HG03045 (cell line): ENCODE measurements around the gene TNS3.

Source experiments
- ATAC-seq: cut with Tn5 transposase; IDR thresholded peaks from one replicate; pipeline ENCODE4 v1.9.1; 2021; ENCODE audit warnings: mild to moderate bottlenecking, moderate library complexity; ENCODE audit not compliant: unreplicated experiment

The TNS3 gene

DNA sequence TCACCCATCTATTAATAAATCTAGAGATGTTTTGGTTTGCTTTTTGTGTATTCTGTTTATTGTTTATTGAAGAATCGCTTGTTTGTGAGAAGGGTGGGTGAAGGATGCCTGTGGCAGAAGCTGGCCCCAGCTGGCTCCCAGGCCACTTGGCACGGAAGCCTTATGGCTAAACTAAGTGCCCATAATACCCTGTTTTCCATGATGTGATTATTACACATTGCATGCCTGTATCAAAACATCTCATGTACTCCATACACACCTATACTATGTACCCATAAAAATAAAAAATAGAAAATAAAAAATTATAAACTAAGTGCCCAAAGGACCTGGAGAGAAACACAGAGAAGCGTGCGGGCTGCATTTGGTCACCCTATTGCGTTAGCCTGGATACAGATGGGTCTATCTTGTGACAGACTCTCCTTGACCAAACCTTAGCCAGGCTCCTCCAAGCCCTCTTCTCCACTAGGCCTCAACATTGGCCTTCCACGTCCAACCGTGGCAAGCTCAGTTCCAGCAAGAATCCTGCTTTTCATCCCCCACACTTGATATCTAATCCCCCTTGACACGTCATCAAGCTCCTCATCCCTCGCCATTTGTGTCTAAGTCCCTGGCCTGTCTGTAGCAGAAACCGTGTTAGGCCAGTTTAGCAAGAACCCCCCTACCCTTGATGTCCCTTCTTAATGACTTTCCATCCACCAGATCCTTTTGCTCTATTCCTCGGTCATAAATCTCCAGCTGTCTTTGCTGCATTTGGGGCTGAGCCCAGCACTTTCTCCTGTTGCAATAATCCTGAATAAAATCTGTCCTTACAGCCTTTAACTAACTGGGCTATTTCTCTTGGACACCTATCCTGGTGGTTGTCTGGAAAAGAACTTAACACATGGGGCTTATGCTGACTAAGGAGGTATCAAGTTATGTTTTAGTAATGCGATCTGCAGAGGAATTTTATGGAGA lies 245.2 kb downstream of the TNS3 start:
- no peak for ATAC-seq

DNA sequence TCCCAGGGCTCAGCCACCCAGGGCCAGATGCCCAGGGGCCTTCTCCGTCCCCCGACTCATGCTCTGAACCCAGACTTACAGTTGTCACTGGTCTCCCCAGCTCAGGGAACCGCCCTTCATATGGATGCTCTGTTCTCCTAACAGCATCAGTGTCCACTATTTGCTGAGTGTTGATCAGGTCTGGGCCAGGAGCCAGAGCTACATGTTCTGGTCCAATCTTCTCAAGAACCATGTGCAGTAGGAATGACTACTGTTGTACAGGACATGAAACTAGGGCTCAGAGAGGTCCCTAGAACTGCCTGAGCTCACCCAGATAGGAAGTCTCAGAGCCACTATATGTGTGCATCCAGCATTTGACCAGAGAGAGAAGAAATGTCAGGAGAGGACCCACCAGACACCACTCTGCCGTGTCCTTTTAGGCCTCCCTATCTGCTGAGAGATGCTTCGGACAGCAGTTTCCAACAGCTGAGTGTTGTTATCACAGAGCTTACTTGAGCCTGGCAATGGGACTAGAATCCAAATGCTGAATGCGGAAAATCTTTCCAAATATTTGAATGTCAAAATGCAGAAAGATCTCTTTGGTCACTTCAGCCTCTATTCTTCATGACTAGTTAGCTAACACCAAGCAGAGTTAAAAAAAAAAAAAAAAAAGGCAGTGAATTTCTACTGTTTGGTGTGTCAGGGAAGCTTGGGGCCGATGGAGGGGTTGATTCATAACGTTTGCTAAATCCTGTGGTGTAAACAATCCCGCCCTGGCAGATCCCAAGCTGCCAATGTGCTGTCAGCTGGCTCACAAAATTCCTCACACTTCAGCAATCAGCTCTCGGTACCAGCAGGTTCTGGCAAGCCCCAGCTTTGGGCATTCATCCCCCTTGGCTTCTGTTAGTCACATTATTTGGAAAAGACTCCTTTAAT lies 246.1 kb downstream of the TNS3 start:
- ATAC-seq, result no peak

- ATAC-seq, result no peak
Measured at GRCh38 chr7:47335071-47335470, 246.8 kb downstream of the TNS3 start.

- ATAC-seq, result no peak
Measured at GRCh38 chr7:47333959-47334358, 248.0 kb downstream of the TNS3 start.

GRCh38 chr7:47333554-47333887 lies 248.4 kb downstream of the TNS3 start:
- no peak for ATAC-seq

DNA sequence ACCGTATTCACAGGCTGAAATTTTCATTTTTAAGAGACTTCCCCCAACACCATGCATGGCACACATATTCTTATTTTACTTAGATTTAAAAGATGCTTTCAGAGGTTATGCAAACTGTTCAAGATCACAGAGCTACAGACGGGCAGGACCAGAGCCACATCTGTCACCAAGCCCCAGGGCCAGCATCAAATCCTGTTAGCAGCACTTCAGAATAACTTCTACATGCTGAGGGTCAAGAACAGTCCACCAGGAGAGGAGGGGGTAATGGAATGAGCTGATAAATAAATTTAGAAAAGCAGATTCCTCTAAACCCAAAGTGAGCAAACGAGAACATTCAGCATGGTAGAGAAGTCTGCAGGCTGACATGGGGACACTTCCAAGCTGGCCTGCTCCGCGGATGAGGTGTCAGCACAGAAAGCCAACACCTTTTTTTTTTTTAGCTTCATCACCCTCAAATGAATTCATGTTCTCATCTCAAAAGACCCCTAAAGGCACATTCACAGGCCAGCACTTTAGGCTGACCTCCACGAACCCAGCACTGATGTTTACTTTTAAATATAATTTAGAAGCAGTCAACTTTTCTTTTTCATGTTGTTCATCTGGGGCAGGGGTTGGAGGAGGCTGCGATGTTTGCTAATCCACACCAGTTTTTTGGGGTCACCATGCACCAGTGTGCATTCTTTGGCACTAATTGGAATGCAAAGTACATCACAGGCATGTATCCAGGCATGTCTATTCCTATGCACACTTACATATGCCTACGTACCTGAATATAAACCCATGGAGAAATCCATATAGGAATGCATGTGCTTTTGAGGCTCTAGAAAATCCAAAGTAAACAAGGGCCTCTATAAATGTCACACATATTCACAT lies 249.0 kb downstream of the TNS3 start:
- ATAC-seq, result no peak

- no peak for ATAC-seq
Measured at GRCh38 chr7:47332213-47332612, 249.7 kb downstream of the TNS3 start.

GRCh38 chr7:47331179-47331565 lies 250.7 kb downstream of the TNS3 start:
- ATAC-seq, result no peak

- no peak for ATAC-seq
Measured at GRCh38 chr7:47330561-47331178, 251.2 kb downstream of the TNS3 start.

DNA sequence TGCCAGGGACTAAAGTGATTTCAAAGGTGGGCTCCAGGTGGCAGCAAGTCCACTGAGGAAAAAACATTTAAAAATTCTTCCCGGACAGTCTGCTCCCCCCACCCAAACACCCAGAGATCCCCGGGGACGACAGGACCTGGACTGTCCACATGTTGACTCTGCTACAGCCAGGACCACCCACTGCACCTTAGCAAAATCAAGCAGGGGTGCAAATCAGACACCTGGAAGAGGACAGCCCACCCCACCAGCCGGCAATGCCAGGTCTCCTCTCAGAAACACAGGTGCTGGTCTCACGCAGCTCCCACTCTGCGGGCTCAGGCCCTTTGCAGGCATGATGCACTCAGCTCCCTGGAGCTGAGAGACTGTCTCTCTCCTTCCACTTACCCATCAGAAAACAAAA lies 251.9 kb downstream of the TNS3 start:
- ATAC-seq, result no peak

DNA sequence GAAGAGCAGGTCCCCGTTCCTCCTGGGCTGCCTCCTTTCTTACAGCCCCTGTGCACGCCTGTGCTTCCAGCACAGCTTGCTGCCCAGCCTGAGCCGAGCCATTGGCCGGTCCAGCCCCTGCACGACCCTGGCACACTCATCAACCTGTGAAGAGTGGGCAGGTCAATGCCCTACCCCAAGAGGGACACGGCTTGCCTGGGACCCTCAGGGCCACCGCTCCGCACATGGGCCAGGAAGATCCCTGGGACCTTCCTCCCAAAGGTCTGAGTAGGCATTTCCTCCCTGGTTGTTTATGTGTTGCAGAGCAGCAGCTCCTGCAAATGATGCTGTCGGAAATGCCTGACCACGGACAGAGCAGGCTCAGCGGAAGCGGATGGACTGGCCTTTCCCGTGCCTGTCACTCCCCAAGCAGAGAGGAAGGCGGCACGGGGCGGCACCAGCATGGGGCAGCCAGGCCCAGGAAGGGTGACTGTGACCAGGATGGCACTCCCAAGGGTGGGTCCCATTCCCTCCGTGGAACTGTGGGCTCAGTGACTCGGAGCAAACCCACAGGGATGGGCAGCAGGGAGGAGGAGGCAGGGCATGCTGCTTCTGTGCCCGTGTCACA lies 252.5 kb downstream of the TNS3 start:
- no peak for ATAC-seq

DNA sequence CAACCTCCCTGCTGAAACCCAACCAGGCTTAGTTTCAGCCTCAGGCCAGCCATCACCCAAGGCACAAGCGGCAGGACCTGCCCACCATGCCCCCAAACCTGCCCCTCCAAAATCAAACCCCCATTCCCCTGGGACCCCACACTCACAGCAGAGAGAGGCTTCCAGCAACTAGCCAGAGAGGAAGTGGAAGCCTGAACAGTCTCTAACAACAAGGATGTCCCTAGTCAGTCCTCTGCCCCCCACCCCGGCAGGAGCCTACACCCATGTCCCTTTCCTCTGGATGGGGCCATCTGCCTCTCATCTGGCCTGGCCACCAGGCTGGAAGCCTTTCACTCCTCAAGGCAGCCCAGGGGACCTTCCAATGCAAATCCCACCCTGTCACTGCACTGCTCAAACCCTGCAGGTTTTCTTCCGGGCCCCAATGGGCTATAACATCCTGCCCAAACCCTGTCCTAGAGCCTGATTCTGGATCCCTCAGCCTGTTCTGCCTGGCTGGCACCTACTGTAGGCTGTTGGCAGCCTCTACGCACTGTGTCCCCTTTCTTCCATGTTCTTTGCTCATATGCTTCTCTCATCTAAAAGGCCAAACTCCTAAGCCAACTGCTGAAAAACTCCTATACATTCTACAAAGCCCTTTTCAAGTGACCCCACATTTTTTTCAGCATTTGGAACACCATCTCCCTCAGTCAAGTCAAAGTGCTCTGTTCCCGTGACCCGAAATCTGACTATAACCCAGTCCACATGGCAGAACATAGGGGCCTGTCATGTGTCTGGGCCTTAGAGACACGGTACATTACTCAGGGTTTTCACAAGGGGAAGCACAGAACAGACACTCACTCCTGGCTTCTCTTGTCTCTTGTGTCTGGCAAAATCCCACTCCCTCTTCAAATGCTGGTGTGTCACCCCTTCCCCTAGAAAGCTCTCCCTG lies 253.3 kb downstream of the TNS3 start:
- ATAC-seq, result no peak

DNA sequence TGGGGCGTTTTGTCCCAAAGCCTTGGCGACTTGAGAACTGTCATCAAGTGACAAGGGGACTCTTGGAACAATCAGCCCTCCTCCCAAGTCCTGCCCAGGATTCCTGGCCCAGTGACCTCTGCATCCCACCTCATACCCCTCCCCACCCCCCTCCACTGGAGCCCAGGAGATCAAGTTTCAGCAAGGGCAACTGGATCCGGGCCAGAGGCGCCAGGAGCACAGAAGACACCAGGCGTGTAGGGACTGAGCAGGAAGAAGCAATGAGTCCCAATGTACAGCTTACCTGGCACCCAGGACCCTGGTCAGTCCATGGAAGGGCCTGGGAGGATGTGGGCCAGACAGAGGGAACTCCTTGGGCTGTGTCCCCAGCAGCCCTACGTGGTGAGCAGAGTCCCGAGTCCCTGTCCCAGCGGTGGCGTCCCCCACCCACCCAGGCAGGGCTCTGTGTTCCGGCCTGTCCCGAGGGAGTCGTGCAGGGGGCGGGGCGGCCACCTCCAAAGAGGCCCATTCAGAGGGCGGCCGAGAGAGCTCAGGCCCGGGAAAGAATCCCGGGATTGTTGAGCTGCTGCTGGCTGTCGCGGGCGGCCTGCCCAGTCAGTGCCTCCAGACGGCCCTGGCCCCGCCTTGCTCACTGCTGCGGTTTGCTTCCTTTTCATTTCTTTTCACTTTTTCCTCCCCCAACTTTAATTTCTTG lies 254.1 kb downstream of the TNS3 start:
- no peak for ATAC-seq

GRCh38 chr7:47327346-47327697 lies 254.6 kb downstream of the TNS3 start:
- no peak for ATAC-seq

DNA sequence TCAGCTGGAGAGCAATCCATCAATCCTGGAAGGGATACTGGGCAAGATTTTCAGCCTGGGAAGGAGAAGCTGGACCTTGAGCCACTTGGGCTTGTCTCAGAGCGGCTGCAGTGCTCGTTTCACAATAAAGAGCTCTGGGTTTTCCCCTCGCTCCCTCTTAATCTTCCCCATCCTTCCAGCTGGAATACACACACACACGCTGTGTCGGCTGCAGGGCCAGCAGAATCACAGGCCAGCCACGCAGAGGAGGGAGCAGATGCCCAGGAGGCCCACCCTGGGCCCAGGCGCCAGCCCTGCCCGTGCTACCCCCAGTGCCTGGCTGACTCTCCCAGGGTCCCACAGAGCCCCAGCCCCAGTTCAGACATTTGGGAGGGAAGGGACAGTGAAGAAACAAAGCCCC lies 255.1 kb downstream of the TNS3 start:
- no peak for ATAC-seq

GRCh38 chr7:47326220-47326619 lies 255.7 kb downstream of the TNS3 start:
- no peak for ATAC-seq

- ATAC-seq, result no peak
Measured at GRCh38 chr7:47325337-47325736, 256.6 kb downstream of the TNS3 start.

GRCh38 chr7:47323904-47324303 lies 258.0 kb downstream of the TNS3 start:
- ATAC-seq, result no peak

DNA sequence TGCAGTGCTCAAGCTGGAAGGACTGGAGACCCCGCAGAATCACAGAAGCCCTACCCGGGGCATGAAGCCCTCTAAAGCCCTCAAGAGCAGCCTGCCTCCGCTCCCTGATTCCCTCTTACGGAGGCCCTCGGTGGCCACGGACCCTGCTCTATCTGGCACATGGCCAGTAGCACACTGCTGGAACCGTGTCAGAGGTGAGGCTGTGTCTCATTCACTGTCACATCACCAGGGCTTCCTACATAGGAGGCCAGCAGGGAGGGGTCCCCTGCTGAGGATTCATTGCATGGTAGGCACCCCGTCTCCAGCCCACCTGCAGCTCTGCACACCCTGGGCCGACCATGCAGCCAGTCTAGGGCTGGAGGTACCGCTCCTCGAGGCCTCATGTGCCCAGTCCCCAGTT lies 259.2 kb downstream of the TNS3 start:
- no peak for ATAC-seq
